ENCODE measurements around the gene TAX1BP3.

The TAX1BP3 gene

GRCh38 chr17:3621146-3621720, 47.1 kb downstream of the TAX1BP3 start:
- DNase-seq = no peak

DNA sequence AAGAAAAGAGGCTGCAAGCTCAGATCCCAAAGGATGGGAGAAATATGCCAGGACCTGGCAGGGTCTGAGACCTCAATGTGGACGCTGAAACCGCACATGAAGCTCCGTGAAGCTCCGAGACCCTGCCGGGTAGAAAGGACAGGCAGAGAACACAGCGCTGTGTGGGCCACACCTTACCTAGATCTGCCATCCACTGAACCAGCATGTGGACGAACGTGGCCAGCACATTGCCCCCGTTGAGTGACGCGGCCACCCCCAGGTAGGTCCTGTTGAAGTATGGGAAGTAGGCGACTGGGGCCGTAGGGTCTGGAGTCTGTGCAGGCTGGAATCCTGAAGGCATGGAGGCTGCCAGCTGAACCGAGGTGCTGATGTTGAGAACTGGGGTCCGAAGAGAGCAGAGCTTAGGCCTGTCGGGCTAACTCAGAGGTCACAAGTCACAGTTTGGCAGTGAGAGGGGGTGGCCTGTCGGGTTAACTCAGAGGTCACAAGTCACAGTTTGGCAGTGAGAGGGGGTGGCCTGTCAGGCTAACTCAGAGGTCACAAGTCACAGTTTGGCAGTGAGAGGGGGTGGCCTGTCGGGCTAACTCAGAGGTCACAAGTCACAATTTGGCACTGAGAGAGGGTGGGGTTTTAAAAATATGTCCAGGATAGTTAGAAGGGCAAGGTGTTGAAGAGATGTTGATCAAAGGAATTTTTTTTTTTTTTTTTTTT, 53.1 kb downstream of the TAX1BP3 start:
- no peak for DNase-seq

DNA sequence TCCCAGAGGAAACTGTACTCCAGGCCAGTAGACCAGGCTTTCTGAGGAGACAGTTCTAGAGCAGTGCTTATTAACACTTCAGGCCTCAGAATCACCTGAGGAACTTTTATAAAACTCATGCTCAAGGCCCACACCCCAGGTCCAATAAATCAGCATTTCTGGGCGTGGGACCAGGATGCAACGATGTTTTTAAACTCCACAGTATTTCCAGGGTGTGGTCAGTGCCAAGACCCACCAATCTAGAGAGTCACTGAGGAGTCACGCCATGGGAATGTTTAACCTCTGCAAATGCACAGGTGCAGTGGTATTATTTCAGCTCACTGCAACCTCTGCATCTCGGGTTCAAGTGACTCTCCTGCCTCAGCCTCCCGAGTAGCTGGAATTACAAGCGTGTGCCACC, 55.3 kb downstream of the TAX1BP3 start:
- DNase-seq = no peak

Measured in NCI-H2081 (cell line).